CD4-positive, CD25-positive, alpha-beta regulatory T cell (primary cell): ENCODE results near the gene POLA1. TPM values are rescaled to one million over a fixed set of nuclear protein-coding genes. Genes with fewer than 3 reads are reported as not detected.
A peak's percentile ranks its signal among the peaks of the same experiment; 100 is the strongest.

ENCODE experiments used
- ATAC-seq, 2 donors: fragments of 150-1000 bp; cut with Tn5 transposase; one replicate each; pipeline ENCODE4 v1.10.0; 2021; ENCODE audit warnings: low read depth in 2 of 2, moderate number of reproducible peaks in 2 of 2, moderate library complexity in 1 of 2
- DNase-seq, 3 donors: peaks; one replicate each; pipeline versions ENCODE4 v3.0.0 to v3.0.0-alpha.2; 2012 to 2022; ENCODE audit warnings: mixed read lengths in 1 of 3
- H3K27ac ChIP-seq: one replicate; pipeline ENCODE4 v1.7.0; 2013; ENCODE audit warnings: mild to moderate bottlenecking, low read length; ENCODE audit not compliant: insufficient read depth, poor library complexity, severe bottlenecking
- H3K27me3 ChIP-seq: one replicate; pipeline ENCODE4 v1.7.0; 2013; ENCODE audit warnings: low read length; ENCODE audit not compliant: control insufficient read depth, insufficient read depth
- H3K36me3 ChIP-seq: one replicate; pipeline ENCODE4 v1.7.0; 2013; ENCODE audit warnings: mild to moderate bottlenecking, low read length, moderate library complexity; ENCODE audit not compliant: control insufficient read depth, insufficient read depth
- H3K4me1 ChIP-seq: 2 replicates; pipeline ENCODE4 v1.7.0; 2013; ENCODE audit warnings: mild to moderate bottlenecking, low read length; ENCODE audit not compliant: insufficient read depth, control insufficient read depth, poor library complexity, severe bottlenecking
- H3K4me3 ChIP-seq: one replicate; pipeline ENCODE4 v1.7.0; 2013; ENCODE audit warnings: low read depth, mild to moderate bottlenecking, low read length, moderate library complexity
- H3K9me3 ChIP-seq, 2 experiments: 1 replicate in 1 of 2; 2 replicates in 1 of 2; pipeline ENCODE4 v1.7.0; 2013; ENCODE audit warnings: low read length in 2 of 2, mild to moderate bottlenecking in 1 of 2, moderate library complexity in 1 of 2; ENCODE audit not compliant: control insufficient read depth in 2 of 2
- H3K27ac Mint-ChIP-seq, 3 donors: one replicate each; pipeline ENCODE4 v1.8.0; 2020 to 2022; ENCODE audit warnings: mild to moderate bottlenecking in 3 of 3, mixed read lengths in 3 of 3, moderate library complexity in 2 of 3
- H3K27me3 Mint-ChIP-seq: one replicate; pipeline ENCODE4 v1.8.0; 2022; ENCODE audit warnings: mild to moderate bottlenecking, mixed read lengths
- H3K36me3 Mint-ChIP-seq: one replicate; pipeline ENCODE4 v1.8.0; 2020; ENCODE audit warnings: mixed read lengths
- H3K4me1 Mint-ChIP-seq, 4 donors: one replicate each; pipeline ENCODE4 v1.8.0; 2020 to 2022; ENCODE audit warnings: mixed read lengths in 4 of 4, mild to moderate bottlenecking in 1 of 4
- H3K4me3 Mint-ChIP-seq, 4 donors: one replicate each; pipeline ENCODE4 v1.8.0; 2020 to 2022; ENCODE audit warnings: mild to moderate bottlenecking in 4 of 4, mixed read lengths in 4 of 4, moderate library complexity in 3 of 4
- H3K9me3 Mint-ChIP-seq, 7 donors: one replicate each; pipeline ENCODE4 v1.8.0; 2020 to 2022; ENCODE audit warnings: mixed read lengths in 7 of 7, mild to moderate bottlenecking in 3 of 7, moderate library complexity in 2 of 7
- polyA plus RNA-seq, 4 donors: library from polyadenylated mRNA; unstranded; fragments of 300-500 nt; fragmentation: Illumina TruSeq; gene quantifications; one replicate each; pipeline ENCODE4 v1.2.3, GENCODE V29; 2021
- total RNA-seq: library from RNA; stranded (reverse); gene quantifications from one replicate; pipeline ENCODE4 v1.2.3, GENCODE V29; 2022

The POLA1 gene
- total and polyA plus RNA-seq, 5 donors from 2014 or later: 3.1 to 10.2 (median 4.7) TPM

DNA sequence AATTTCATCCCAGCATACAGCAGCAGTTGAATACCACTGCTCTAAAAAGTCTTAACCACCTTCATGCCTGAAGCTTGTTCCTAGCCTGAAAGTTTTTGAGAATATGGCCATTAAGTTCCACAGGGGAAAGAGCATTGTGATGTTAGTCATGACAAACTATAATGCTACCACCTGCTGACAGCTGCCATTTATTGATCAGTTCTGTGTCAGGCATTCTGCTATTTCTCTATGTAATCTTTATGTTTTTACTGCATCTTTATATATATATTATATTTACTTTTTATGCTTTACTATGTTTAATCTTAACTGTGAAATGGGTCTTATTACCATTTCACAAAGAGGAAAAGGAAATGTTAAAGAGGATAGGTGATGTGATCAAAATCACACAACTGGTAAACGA lies 268.1 kb downstream of the POLA1 start:
- H3K27ac Mint-ChIP-seq: no peak overlapping the region
- Histone ChIP-seq H3K36me3 (no peaks in the 10 kb centered on the region), H3K9me3 (no peaks in the 10 kb centered on the region), H3K27me3 (no peaks in the 10 kb centered on the region), H3K27ac (no peak overlapping the region), H3K4me1 (no peaks in the 10 kb centered on the region), H3K4me3 (no peak overlapping the region)
- no peak overlapping the region for H3K4me3 Mint-ChIP-seq
- H3K27me3 Mint-ChIP-seq: no peaks in the 10 kb centered on the region
- ATAC-seq (no peak), DNase-seq (no peak)
- H3K9me3 Mint-ChIP-seq: peaks cover 0 to 2% (median 0%) of the 10 kb centered on the region in 7 donors
- no peaks in the 10 kb centered on the region for H3K36me3 Mint-ChIP-seq
- H3K4me1 Mint-ChIP-seq: peaks cover 0 to 2% (median 0%) of the 10 kb centered on the region in 4 donors

DNA sequence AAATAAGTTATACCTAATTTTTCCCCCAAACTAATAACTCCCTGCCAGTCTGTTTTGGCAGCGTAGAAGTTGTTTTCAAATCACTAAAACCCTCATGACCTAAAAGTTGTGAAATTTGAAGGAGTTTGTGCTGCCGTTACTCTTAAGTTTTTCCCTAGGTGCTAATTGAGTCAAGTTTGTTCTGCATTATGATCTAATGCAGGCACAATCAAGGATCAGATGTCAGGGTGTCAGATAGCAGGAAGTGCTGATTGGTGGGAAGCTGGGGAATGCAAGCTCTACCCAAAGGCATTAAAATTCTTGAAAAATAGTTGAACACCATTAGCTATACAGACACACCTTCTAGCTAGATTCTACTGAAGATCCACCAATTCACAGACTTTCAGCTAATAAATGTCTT lies 270.1 kb downstream of the POLA1 start:
- H3K36me3 ChIP-seq: no peaks in the 10 kb centered on the region
- Mint-ChIP-seq H3K27me3 (no peaks in the 10 kb centered on the region), H3K27ac (no peak overlapping the region), H3K9me3 (peaks cover 0 to 4% (median 0%) of the 10 kb centered on the region in 7 donors), H3K4me1 (no peaks in the 10 kb centered on the region), H3K36me3 (no peaks in the 10 kb centered on the region), H3K4me3 (no peak overlapping the region)
- DNase-seq: no peak
- no peaks in the 10 kb centered on the region for H3K9me3 ChIP-seq
- no peaks in the 10 kb centered on the region for H3K4me1 ChIP-seq
- H3K27ac ChIP-seq: no peak overlapping the region
- no peak overlapping the region for H3K4me3 ChIP-seq
- no peaks in the 10 kb centered on the region for H3K27me3 ChIP-seq
- no peak for ATAC-seq

DNA sequence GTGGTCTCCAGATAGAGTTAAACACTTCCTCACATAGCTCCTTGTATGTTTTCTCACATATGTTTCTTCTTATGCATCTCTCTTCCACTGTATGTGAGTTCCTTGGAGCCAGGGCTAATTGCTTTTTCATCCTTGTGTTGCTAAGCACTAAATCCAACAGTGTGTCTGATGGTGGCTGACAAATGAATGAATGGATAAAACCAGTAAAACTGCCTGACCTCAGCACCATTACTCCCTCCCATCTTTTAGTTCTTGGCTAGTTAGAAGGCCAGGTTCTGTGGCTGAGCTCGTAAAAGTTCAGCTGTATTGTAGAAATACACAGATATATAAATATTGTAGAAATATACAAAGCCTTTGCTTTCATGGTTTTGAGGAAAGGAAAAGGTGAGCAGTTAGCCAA lies 271.7 kb downstream of the POLA1 start:
- H3K9me3 ChIP-seq: no peaks in the 10 kb centered on the region
- no peak for DNase-seq
- Mint-ChIP-seq H3K36me3 (no peaks in the 10 kb centered on the region), H3K27me3 (no peaks in the 10 kb centered on the region), H3K9me3 (peaks cover 0 to 4% (median 0%) of the 10 kb centered on the region in 7 donors), H3K4me1 (no peaks in the 10 kb centered on the region), H3K4me3 (no peak overlapping the region), H3K27ac (no peak overlapping the region)
- no peak for ATAC-seq
- no peak overlapping the region for H3K4me3 ChIP-seq
- H3K27ac ChIP-seq: no peak overlapping the region
- H3K36me3 ChIP-seq: no peaks in the 10 kb centered on the region
- H3K27me3 ChIP-seq: no peaks in the 10 kb centered on the region
- no peaks in the 10 kb centered on the region for H3K4me1 ChIP-seq

DNA sequence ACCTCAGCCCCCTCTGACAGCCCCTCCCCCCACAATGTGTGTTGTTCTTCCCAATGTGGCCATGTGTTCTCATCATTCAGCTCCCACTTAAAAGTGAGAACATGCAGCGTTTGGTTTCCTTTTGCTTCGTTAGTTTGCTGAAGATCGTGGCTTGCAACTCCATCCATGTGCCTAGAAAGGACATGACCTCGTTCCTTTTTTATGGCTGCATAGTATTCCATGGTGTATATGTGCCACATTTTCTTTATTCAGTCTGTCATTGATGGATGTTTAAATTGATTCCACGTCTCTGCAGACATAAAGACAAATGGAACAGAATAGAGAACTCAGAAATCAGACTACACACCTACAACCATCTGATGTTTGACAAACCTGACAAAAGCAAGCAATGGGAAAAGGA lies 276.1 kb downstream of the POLA1 start:
- peaks cover 0 to 4% (median 0%) of the 10 kb centered on the region in 7 donors for H3K9me3 Mint-ChIP-seq
- H3K4me3 Mint-ChIP-seq: no peak overlapping the region
- no peaks in the 10 kb centered on the region for H3K36me3 ChIP-seq
- ATAC-seq (no peak), DNase-seq (no peak)
- H3K4me3 ChIP-seq: no peak overlapping the region
- H3K27ac Mint-ChIP-seq: no peak overlapping the region
- H3K4me1 ChIP-seq: no peaks in the 10 kb centered on the region
- no peaks in the 10 kb centered on the region for H3K9me3 ChIP-seq
- peaks cover 5% of the 10 kb centered on the region for H3K36me3 Mint-ChIP-seq
- peaks cover 0 to 2% (median 0%) of the 10 kb centered on the region in 4 donors for H3K4me1 Mint-ChIP-seq
- no peaks in the 10 kb centered on the region for H3K27me3 Mint-ChIP-seq
- no peak overlapping the region for H3K27ac ChIP-seq
- H3K27me3 ChIP-seq: no peaks in the 10 kb centered on the region

DNA sequence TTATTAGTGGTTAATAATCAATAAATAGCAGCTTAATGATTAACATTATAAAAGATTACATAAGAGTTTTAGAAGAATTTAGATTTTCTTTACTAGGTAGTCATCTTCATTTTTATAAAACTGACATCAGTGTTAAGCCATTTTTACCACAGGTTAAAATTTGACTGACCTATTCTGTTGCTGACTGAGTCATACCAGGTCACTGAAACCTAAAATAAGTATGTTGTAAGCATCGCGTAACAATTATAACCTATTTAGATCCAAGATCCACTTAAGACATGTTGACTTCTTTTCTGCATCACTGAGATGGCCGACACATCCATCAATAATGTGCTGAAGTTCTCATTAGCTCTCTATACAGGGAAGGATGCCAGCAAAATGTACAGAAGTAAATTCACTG lies 285.4 kb downstream of the POLA1 start:
- no peak for DNase-seq
- ATAC-seq: no peak
- Histone ChIP-seq H3K9me3 (no peaks in the 10 kb centered on the region), H3K27me3 (no peaks in the 10 kb centered on the region), H3K4me3 (no peak overlapping the region), H3K4me1 (no peaks in the 10 kb centered on the region), H3K27ac (no peak overlapping the region), H3K36me3 (no peaks in the 10 kb centered on the region)
- no peaks in the 10 kb centered on the region for H3K27me3 Mint-ChIP-seq
- H3K9me3 Mint-ChIP-seq: no peaks in the 10 kb centered on the region
- no peak overlapping the region for H3K27ac Mint-ChIP-seq
- H3K4me1 Mint-ChIP-seq: no peaks in the 10 kb centered on the region
- no peak overlapping the region for H3K4me3 Mint-ChIP-seq
- peaks cover 3% of the 10 kb centered on the region for H3K36me3 Mint-ChIP-seq

DNA sequence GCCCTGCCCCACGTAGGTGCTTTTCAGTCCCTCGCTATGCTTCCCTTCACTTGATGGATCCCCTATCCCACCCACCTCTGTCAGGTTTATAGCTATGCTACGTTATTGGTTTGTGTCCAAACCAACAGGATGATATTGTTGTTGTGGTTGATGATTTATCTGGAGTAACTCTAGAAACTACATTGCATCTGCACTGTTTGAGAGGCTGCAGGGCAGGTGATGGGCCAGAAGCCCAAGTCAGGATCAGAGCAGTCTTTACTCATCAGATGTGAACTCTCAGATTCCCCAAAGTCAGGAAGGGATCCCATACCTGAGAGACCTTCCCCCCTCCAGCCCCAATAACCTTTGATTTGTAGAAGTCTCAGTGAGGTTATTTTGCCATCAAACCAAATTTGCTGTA lies 287.3 kb downstream of the POLA1 start:
- no peaks in the 10 kb centered on the region for H3K27me3 Mint-ChIP-seq
- DNase-seq: no peak

DNA sequence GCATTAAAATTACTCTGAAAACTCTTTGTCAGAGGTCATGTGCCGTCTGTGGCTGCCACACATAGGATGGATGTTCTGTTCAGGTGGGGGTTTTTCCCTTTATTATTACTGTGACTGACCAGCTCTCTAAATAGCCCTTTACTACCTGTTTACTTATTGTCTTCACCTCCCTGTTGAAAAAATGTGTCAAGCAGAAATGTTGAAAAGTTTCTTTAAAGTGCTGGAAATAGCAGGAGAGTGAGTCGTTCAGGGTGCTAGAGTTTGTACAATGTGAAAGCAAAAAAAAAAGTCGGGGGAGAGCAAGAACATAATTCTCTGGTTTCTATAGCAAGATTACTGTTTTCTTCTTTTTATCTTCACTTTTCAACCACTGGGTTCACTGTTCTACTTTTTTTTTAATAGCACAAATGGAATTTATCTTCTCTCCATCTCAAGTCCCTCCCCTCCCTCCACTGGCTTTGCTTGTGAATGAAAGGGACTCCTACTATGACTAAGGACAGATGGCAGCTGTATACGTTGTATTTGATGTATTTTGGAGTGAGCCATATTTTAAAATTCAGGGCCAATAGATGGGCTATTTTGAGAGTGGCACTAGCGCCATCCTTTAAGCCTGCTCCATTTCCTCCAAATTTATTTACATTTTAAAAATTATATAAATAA lies 288.7 kb downstream of the POLA1 start:
- H3K27ac Mint-ChIP-seq: no peak overlapping the region
- H3K9me3 Mint-ChIP-seq: no peaks in the 10 kb centered on the region
- ATAC-seq: no peak

More for the DNA sequence above, 287.3 kb downstream of the POLA1 start:
- H3K36me3 Mint-ChIP-seq: peaks cover 3% of the 10 kb centered on the region
- H3K27ac Mint-ChIP-seq: no peak overlapping the region
- no peak overlapping the region for H3K4me3 Mint-ChIP-seq
- no peaks in the 10 kb centered on the region for H3K4me1 ChIP-seq
- no peak for ATAC-seq
- no peaks in the 10 kb centered on the region for H3K4me1 Mint-ChIP-seq
- no peaks in the 10 kb centered on the region for H3K36me3 ChIP-seq
- H3K27me3 ChIP-seq: no peaks in the 10 kb centered on the region
- no peak overlapping the region for H3K4me3 ChIP-seq
- no peak overlapping the region for H3K27ac ChIP-seq
- no peaks in the 10 kb centered on the region for H3K9me3 ChIP-seq
- no peaks in the 10 kb centered on the region for H3K9me3 Mint-ChIP-seq

DNA sequence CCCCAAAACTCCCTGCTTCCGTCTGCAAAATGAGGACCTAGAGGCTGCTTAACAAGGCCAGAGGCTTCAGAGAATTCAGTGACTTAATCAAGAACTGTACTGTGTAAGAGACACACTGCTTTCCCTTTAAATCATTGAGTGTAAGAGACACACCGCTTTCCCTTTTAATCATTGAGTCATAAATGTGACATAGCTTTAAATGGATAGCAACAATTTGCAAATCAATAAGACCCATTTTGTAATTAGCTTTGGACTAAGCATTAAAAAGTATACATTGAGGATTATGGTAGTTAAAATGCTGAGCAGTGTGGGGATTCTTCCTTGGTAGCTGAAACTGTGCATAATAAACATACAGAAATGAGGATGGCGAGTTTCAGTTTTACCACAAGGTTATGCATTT lies 290.2 kb downstream of the POLA1 start:
- DNase-seq (no peak), ATAC-seq (no peak)
- Mint-ChIP-seq H3K36me3 (no peaks in the 10 kb centered on the region), H3K27me3 (no peaks in the 10 kb centered on the region), H3K4me1 (no peaks in the 10 kb centered on the region), H3K4me3 (no peak overlapping the region), H3K9me3 (no peaks in the 10 kb centered on the region), H3K27ac (peak overlapping the region in 1 of 3 donors; percentile 60)
- no peaks in the 10 kb centered on the region for H3K9me3 ChIP-seq
- no peak overlapping the region for H3K27ac ChIP-seq
- no peaks in the 10 kb centered on the region for H3K27me3 ChIP-seq
- H3K4me3 ChIP-seq: no peak overlapping the region
- H3K4me1 ChIP-seq: no peaks in the 10 kb centered on the region
- no peaks in the 10 kb centered on the region for H3K36me3 ChIP-seq

More for the DNA sequence above, 288.7 kb downstream of the POLA1 start:
- no peak for DNase-seq
- Histone ChIP-seq H3K27me3 (no peaks in the 10 kb centered on the region), H3K4me1 (no peaks in the 10 kb centered on the region), H3K36me3 (no peaks in the 10 kb centered on the region), H3K27ac (no peak overlapping the region), H3K4me3 (no peak overlapping the region), H3K9me3 (no peaks in the 10 kb centered on the region)
- no peaks in the 10 kb centered on the region for H3K36me3 Mint-ChIP-seq
- H3K4me3 Mint-ChIP-seq: no peak overlapping the region
- H3K27me3 Mint-ChIP-seq: no peaks in the 10 kb centered on the region
- H3K4me1 Mint-ChIP-seq: no peaks in the 10 kb centered on the region
